Panc1 (cell line): ENCODE data around the gene CCND2. TPM values are rescaled to one million over a fixed set of nuclear protein-coding genes. Genes with fewer than 3 reads are reported as not detected.

ENCODE experiments used
- ATAC-seq: fragments of 200-7000 bp; cut with Tn5 transposase; 2 replicates; pipeline ENCODE4 v1.9.1; 2020; ENCODE audit warnings: mild to moderate bottlenecking, moderate library complexity
- BruUV-seq: library from RNA; stranded (reverse); fragments of 400-500 nt; replicated peaks from 2 replicates; lab custom pipeline; 2021; lab: Mats Ljungman, UMichigan
- CTCF ChIA-PET: fragments of 300-600 bp; sonication (Branson Sonifier 250); formaldehyde crosslinking; loops from one replicate; lab custom pipeline; 2022; ENCODE audit warnings: antibody characterized with exemption; lab: Charles Lee
- POLR2A ChIA-PET: fragments of 300-600 bp; sonication (Branson Sonifier 250); formaldehyde crosslinking; loops from one replicate; lab custom pipeline; 2022; ENCODE audit warnings: antibody characterized with exemption; lab: Charles Lee
- DNase-seq: peaks from one replicate; pipeline ENCODE4 v3.0.0-alpha.2; 2010; ENCODE audit warnings: low read depth, low spot score
- H3K27ac ChIP-seq: 2 replicates; pipeline ENCODE4 v1.5.1; 2011; ENCODE audit warnings: mild to moderate bottlenecking, low read length, inconsistent platforms
- H3K27me3 ChIP-seq: fragments of 200-500 bp; sonication (Bioruptor generic); 2 replicates; pipeline ENCODE4 v1.6.0; 2014; ENCODE audit warnings: low read length, inconsistent platforms; ENCODE audit not compliant: control insufficient read depth, insufficient read depth
- H3K36me3 ChIP-seq: fragments of 200-500 bp; sonication (Bioruptor generic); 2 replicates; pipeline ENCODE4 v1.5.1; 2014; ENCODE audit warnings: inconsistent platforms, mild to moderate bottlenecking, low read length, moderate library complexity; ENCODE audit not compliant: control insufficient read depth, insufficient read depth
- H3K4me1 ChIP-seq: 2 replicates; pipeline ENCODE4 v1.5.1; 2011; ENCODE audit warnings: inconsistent platforms, mild to moderate bottlenecking, low read length, moderate library complexity; ENCODE audit not compliant: control insufficient read depth, insufficient read depth
- H3K4me3 ChIP-seq, 2 experiments: 2 replicates each; pipeline ENCODE4 v1.5.1; 2011 to 2012; ENCODE audit warnings: low read depth in 2 of 2, low read length in 2 of 2, mild to moderate bottlenecking in 2 of 2, inconsistent platforms in 1 of 2, moderate library complexity in 1 of 2
- H3K9me3 ChIP-seq: fragments of 200-500 bp; sonication (Bioruptor generic); 2 replicates; pipeline ENCODE4 v1.5.1; 2014; ENCODE audit warnings: low read depth, mild to moderate bottlenecking, inconsistent platforms, low read length, moderate library complexity; ENCODE audit not compliant: control insufficient read depth, insufficient read depth
- POLR2AphosphoS5 ChIP-seq: IDR thresholded peaks from 2 replicates; pipeline ENCODE4 v1.6.1; 2012; ENCODE audit warnings: mild to moderate bottlenecking, low read depth, low read length, moderate library complexity
- SIN3A ChIP-seq: IDR thresholded peaks from 2 replicates; pipeline ENCODE4 v1.6.1; 2012; ENCODE audit warnings: low read depth, mild to moderate bottlenecking, low read length, moderate library complexity, borderline replicate concordance; ENCODE audit not compliant: insufficient read depth
- TCF7L2 ChIP-seq: IDR thresholded peaks from 2 replicates; pipeline ENCODE4 v1.6.1; 2011; ENCODE audit warnings: mild to moderate bottlenecking, low read depth, low read length, inconsistent platforms
- in situ Hi-C: cut with HindIII; loops from 2 replicates; pipeline ENCODE4 v1.10.0; 2016; ENCODE audit warnings: low sequenced_read_pairs, low pct_unique_long_range_greater_than_20kb
- intact Hi-C: fragments of 100-400 bp; cut with micrococcal nuclease; formaldehyde crosslinking; loops from one replicate; pipeline ENCODE4 v1.10.0; 2022; ENCODE audit not compliant: unreplicated experiment
- total RNA-seq: library from RNA; stranded (reverse); gene quantifications from one replicate; pipeline ENCODE4 v1.2.1, GENCODE V29; 2021; ENCODE audit not compliant: unreplicated experiment
- TF ChIP-seq, protein P1 (sequence below): fragments of 450-650 bp; IDR thresholded peaks from 2 replicates; pipeline ENCODE4 v1.5.1; 2017; ENCODE audit warnings: mild to moderate bottlenecking
- TF ChIP-seq, protein P2 (sequence below), 2 experiments: IDR thresholded peaks; 2 replicates each; pipeline ENCODE4 v1.6.1; 2011 to 2012; ENCODE audit warnings: low read depth in 2 of 2, control low read depth in 1 of 2, low read length in 1 of 2, mild to moderate bottlenecking in 1 of 2, moderate library complexity in 1 of 2; ENCODE audit not compliant: insufficient read depth in 1 of 2

The CCND2 gene
- total RNA-seq, 1 experiment from 2014 or later, result 1.5 TPM

DNA sequence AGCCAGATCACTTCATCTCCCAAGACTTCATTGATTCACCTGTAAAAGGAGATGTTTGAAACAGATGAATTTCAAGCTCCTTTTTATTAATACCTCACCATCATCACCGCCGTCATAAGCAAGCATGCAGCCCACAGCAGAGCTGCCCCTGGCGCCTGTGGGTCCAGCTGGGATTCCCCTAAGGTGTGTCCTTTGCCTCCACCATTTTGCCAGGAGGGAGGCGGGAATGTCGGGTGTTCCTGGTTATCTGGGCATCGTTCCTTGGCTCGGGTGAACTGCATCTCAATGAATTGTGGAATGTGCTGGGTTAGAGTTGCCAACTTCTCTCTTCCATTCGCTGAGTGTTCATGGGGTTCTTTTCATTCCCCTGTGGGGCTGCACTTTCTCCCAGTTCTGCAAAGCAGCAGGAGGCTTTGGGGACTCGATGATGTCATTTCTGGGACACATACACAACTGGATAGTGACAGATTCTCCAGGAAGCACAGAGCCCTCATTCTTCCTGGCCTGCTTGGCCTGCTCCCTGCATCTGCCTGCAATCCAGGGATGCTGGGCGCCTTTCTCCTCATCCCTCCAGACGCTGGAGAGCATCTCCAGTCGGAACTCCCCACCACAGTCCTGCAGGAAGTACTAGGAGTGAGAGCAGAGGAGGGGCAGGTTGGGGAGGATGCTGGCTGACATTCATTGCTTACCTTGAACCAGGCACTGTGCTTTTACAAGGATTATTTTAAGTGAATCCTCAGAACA is 10.1 kb downstream of the CCND2 start:
- Histone ChIP-seq H3K27me3 (no peaks in the 10 kb centered on the region), H3K27ac (no peak overlapping the region), H3K4me1 (no peaks in the 10 kb centered on the region), H3K9me3 (no peaks in the 10 kb centered on the region), H3K36me3 (no peaks in the 10 kb centered on the region), H3K4me3 (no peak overlapping the region)
- no TSS peak for BruUV-seq
- intact Hi-C loops, result no loop called here
- in situ Hi-C loops, result no loop called here
- DNase-seq, result no peak
- POLR2A ChIA-PET, result no interaction called here
- CTCF ChIA-PET, result no interaction called here
- ATAC-seq, result no peak
- TF ChIP-seq TCF7L2 (no peak), POLR2AphosphoS5 (no peak), SIN3A (no peak)
- TF ChIP-seq, protein P1, sequence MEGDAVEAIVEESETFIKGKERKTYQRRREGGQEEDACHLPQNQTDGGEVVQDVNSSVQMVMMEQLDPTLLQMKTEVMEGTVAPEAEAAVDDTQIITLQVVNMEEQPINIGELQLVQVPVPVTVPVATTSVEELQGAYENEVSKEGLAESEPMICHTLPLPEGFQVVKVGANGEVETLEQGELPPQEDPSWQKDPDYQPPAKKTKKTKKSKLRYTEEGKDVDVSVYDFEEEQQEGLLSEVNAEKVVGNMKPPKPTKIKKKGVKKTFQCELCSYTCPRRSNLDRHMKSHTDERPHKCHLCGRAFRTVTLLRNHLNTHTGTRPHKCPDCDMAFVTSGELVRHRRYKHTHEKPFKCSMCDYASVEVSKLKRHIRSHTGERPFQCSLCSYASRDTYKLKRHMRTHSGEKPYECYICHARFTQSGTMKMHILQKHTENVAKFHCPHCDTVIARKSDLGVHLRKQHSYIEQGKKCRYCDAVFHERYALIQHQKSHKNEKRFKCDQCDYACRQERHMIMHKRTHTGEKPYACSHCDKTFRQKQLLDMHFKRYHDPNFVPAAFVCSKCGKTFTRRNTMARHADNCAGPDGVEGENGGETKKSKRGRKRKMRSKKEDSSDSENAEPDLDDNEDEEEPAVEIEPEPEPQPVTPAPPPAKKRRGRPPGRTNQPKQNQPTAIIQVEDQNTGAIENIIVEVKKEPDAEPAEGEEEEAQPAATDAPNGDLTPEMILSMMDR, result no peak
- TF ChIP-seq, protein P2, sequence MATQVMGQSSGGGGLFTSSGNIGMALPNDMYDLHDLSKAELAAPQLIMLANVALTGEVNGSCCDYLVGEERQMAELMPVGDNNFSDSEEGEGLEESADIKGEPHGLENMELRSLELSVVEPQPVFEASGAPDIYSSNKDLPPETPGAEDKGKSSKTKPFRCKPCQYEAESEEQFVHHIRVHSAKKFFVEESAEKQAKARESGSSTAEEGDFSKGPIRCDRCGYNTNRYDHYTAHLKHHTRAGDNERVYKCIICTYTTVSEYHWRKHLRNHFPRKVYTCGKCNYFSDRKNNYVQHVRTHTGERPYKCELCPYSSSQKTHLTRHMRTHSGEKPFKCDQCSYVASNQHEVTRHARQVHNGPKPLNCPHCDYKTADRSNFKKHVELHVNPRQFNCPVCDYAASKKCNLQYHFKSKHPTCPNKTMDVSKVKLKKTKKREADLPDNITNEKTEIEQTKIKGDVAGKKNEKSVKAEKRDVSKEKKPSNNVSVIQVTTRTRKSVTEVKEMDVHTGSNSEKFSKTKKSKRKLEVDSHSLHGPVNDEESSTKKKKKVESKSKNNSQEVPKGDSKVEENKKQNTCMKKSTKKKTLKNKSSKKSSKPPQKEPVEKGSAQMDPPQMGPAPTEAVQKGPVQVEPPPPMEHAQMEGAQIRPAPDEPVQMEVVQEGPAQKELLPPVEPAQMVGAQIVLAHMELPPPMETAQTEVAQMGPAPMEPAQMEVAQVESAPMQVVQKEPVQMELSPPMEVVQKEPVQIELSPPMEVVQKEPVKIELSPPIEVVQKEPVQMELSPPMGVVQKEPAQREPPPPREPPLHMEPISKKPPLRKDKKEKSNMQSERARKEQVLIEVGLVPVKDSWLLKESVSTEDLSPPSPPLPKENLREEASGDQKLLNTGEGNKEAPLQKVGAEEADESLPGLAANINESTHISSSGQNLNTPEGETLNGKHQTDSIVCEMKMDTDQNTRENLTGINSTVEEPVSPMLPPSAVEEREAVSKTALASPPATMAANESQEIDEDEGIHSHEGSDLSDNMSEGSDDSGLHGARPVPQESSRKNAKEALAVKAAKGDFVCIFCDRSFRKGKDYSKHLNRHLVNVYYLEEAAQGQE (IDR thresholded peaks at IDR 0.05; ENCODE audit: insufficient read depth in 1 of 2, low read depth in 2 of 2, low read length in 1 of 2), result no peak

DNA sequence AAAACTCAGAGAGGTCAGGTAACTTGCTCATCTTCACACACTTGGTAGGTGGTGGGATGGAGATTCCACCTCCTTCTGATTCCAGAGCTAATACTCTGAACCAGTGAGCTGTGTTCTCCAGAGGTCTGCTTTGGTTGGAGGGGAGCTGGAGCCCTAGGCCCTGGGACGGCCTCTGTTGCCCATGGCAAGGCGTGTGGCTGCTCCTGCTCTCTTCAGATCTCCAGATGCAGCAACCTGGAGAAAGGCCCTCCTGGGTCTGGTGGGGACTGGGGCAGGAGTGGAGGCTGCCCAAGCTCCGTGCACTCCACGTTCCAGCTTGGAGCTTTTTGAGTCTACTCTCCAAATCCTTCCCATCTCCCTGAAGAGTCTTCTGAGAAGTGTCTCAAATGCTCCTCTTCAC is 10.7 kb downstream of the CCND2 start:
- in situ Hi-C loops (no loop called here), intact Hi-C loops (no loop called here)
- no TSS peak for BruUV-seq

More for the DNA sequence above, 10.7 kb downstream of the CCND2 start:
- Histone ChIP-seq H3K27me3 (no peaks in the 10 kb centered on the region), H3K36me3 (no peaks in the 10 kb centered on the region), H3K27ac (no peak overlapping the region), H3K9me3 (no peaks in the 10 kb centered on the region), H3K4me3 (no peak overlapping the region), H3K4me1 (no peaks in the 10 kb centered on the region)
- DNase-seq (no peak), ATAC-seq (no peak)
- TF ChIP-seq, protein P2 (IDR thresholded peaks at IDR 0.05; ENCODE audit: insufficient read depth in 1 of 2, low read depth in 2 of 2, low read length in 1 of 2), result no peak
- TF ChIP-seq, protein P1, result no peak
- TF ChIP-seq POLR2AphosphoS5 (no peak), TCF7L2 (no peak), SIN3A (no peak)
- ChIA-PET CTCF (no interaction called here), POLR2A (no interaction called here)
